Naive B cell (primary cell): ENCODE data around the gene RAB7A. TPM values are rescaled to one million over a fixed set of nuclear protein-coding genes. Genes with fewer than 3 reads are reported as not detected.
"Not testable (repeated sequence)": the region's sequence is repeated elsewhere in the genome, so short reads cannot be mapped to it uniquely, and the experiment has no call there.

ENCODE experiments used
- ATAC-seq, 2 donors: fragments of 150-1000 bp; cut with Tn5 transposase; 2 replicates each; pipeline ENCODE4 v1.10.0; 2021; ENCODE audit warnings: low read depth in 2 of 2, mild to moderate bottlenecking in 2 of 2, moderate library complexity in 2 of 2
- DNase-seq: peaks from one replicate; pipeline ENCODE4 v3.0.0; 2022
- H3K27ac Mint-ChIP-seq, 6 donors: one replicate each; pipeline ENCODE4 v1.8.0; 2020 to 2022; ENCODE audit warnings: mild to moderate bottlenecking in 6 of 6, mixed read lengths in 6 of 6, moderate library complexity in 5 of 6, inconsistent platforms in 2 of 6
- H3K27me3 Mint-ChIP-seq, 3 donors: one replicate each; pipeline ENCODE4 v1.8.0; 2021 to 2022; ENCODE audit warnings: mixed read lengths in 3 of 3, mild to moderate bottlenecking in 1 of 3
- H3K36me3 Mint-ChIP-seq, 2 donors: one replicate each; pipeline ENCODE4 v1.8.0; 2020 to 2022; ENCODE audit warnings: mixed read lengths in 2 of 2, inconsistent platforms in 1 of 2, mild to moderate bottlenecking in 1 of 2
- H3K4me1 Mint-ChIP-seq, 3 donors: one replicate each; pipeline ENCODE4 v1.8.0; 2020 to 2022; ENCODE audit warnings: mixed read lengths in 3 of 3, inconsistent platforms in 1 of 3, mild to moderate bottlenecking in 1 of 3, moderate library complexity in 1 of 3
- H3K4me3 Mint-ChIP-seq, 8 donors: one replicate each; pipeline ENCODE4 v1.8.0; 2020 to 2022; ENCODE audit warnings: mild to moderate bottlenecking in 8 of 8, mixed read lengths in 8 of 8, moderate library complexity in 8 of 8, inconsistent platforms in 2 of 8
- H3K9me3 Mint-ChIP-seq, 7 donors: one replicate each; pipeline ENCODE4 v1.8.0; 2020 to 2022; ENCODE audit warnings: mixed read lengths in 7 of 7, mild to moderate bottlenecking in 5 of 7, inconsistent platforms in 2 of 7, moderate library complexity in 1 of 7
- polyA plus RNA-seq, 6 donors: library from polyadenylated mRNA; unstranded; fragments of 300-500 nt; fragmentation: Illumina TruSeq; gene quantifications; one replicate each; pipeline ENCODE4 v1.2.3, GENCODE V29; 2021; ENCODE audit warnings: low read depth in 6 of 6

RAB7A gene
- polyA plus RNA-seq, 6 donors from 2014 or later: 165 to 252 (median 189) TPM

- ATAC-seq (no peak), DNase-seq (no peak)
- no peaks in the 10 kb centered on the region for H3K27me3 Mint-ChIP-seq
- H3K9me3 Mint-ChIP-seq: peaks cover 0 to 17% (median 4%) of the 10 kb centered on the region in 7 donors
- no peak overlapping the region for H3K4me3 Mint-ChIP-seq
- H3K27ac Mint-ChIP-seq: peak overlapping the region in 1 of 6 donors; percentile 63
- peaks cover 27 to 47% (median 40%) of the 10 kb centered on the region in 3 donors for H3K4me1 Mint-ChIP-seq
- H3K36me3 Mint-ChIP-seq: peaks cover 10 to 18% of the 10 kb centered on the region in 2 donors
These were observed 19.8 kb downstream of the RAB7A start for GRCh38 chr3:128745742-128746141.

- no peaks in the 10 kb centered on the region for H3K27me3 Mint-ChIP-seq
- H3K36me3 Mint-ChIP-seq: peaks cover 4 to 14% of the 10 kb centered on the region in 2 donors
- DNase-seq (no peak), ATAC-seq (no peak)
- H3K4me3 Mint-ChIP-seq: no peak overlapping the region
- no peak overlapping the region for H3K27ac Mint-ChIP-seq
- H3K4me1 Mint-ChIP-seq: peaks cover 29 to 53% (median 40%) of the 10 kb centered on the region in 3 donors
- peaks cover 0 to 17% (median 4%) of the 10 kb centered on the region in 7 donors for H3K9me3 Mint-ChIP-seq
These were observed 20.9 kb downstream of the RAB7A start for GRCh38 chr3:128746881-128747280.

GRCh38 chr3:128748557-128748956, 22.6 kb downstream of the RAB7A start:
- ATAC-seq: no peak
- H3K9me3 Mint-ChIP-seq: peaks cover 0 to 10% (median 2%) of the 10 kb centered on the region in 7 donors
- DNase-seq: no peak
- peaks cover 37 to 65% (median 48%) of the 10 kb centered on the region in 3 donors for H3K4me1 Mint-ChIP-seq
- H3K4me3 Mint-ChIP-seq: peak overlapping the region in 1 of 8 donors; percentile 11
- peak overlapping the region in 2 of 6 donors; percentile 36 to 63 for H3K27ac Mint-ChIP-seq
- no peaks in the 10 kb centered on the region for H3K27me3 Mint-ChIP-seq
- H3K36me3 Mint-ChIP-seq: peaks cover 0 to 5% of the 10 kb centered on the region in 2 donors

GRCh38 chr3:128749035-128749434, 23.1 kb downstream of the RAB7A start:
- ATAC-seq (no peak), DNase-seq (no peak)
- Mint-ChIP-seq H3K27ac (peak overlapping the region in 2 of 6 donors; percentile 22 to 38), H3K27me3 (no peaks in the 10 kb centered on the region), H3K9me3 (peaks cover 0 to 7% (median under 1%) of the 10 kb centered on the region in 7 donors), H3K4me3 (peak overlapping the region in 1 of 8 donors; percentile 1), H3K36me3 (peaks cover 0 to 5% of the 10 kb centered on the region in 2 donors), H3K4me1 (peaks cover 39 to 70% (median 51%) of the 10 kb centered on the region in 3 donors)

- not testable (repeated sequence) for H3K27me3 Mint-ChIP-seq, DNase-seq, ATAC-seq, H3K36me3 Mint-ChIP-seq, H3K9me3 Mint-ChIP-seq
- Mint-ChIP-seq H3K27ac (peak overlapping the region in 3 of 6 donors; percentile 22 to 63 (median 38)), H3K4me1 (peaks cover 44 to 75% (median 56%) of the 10 kb centered on the region in 3 donors), H3K4me3 (peak overlapping the region in 2 of 8 donors; percentile 1 to 7)
These were observed 23.6 kb downstream of the RAB7A start for GRCh38 chr3:128749561-128749960.

- Mint-ChIP-seq H3K4me1 (peaks cover 51 to 72% (median 66%) of the 10 kb centered on the region in 3 donors), H3K36me3 (peaks cover 0 to 8% of the 10 kb centered on the region in 2 donors), H3K27me3 (no peaks in the 10 kb centered on the region), H3K27ac (peak overlapping the region in 1 of 6 donors; percentile 74), H3K9me3 (peaks cover 0 to 7% (median 2%) of the 10 kb centered on the region in 7 donors), H3K4me3 (peak overlapping the region in 2 of 8 donors; percentile 11 to 37)
- no peak for DNase-seq
- no peak for ATAC-seq
These were observed 27.7 kb downstream of the RAB7A start for GRCh38 chr3:128753715-128754114.

- peak overlapping the region in 2 of 6 donors; percentile 34 to 61 for H3K27ac Mint-ChIP-seq
- H3K9me3 Mint-ChIP-seq: peaks cover 0 to 2% (median 0%) of the 10 kb centered on the region in 7 donors
- DNase-seq (no peak), ATAC-seq (no peak)
- H3K27me3 Mint-ChIP-seq: no peaks in the 10 kb centered on the region
- H3K4me3 Mint-ChIP-seq: peak overlapping the region in 2 of 8 donors; percentile 42 to 43
- peaks cover 30 to 48% (median 39%) of the 10 kb centered on the region in 3 donors for H3K4me1 Mint-ChIP-seq
- peaks cover 7 to 12% of the 10 kb centered on the region in 2 donors for H3K36me3 Mint-ChIP-seq
These were observed 34.1 kb downstream of the RAB7A start for GRCh38 chr3:128760042-128760441.

GRCh38 chr3:128760881-128761280, 34.9 kb downstream of the RAB7A start:
- H3K9me3 Mint-ChIP-seq: peaks cover 0 to 2% (median 0%) of the 10 kb centered on the region in 7 donors
- no peak overlapping the region for H3K4me3 Mint-ChIP-seq
- peak overlapping the region in 1 of 6 donors; percentile 34 for H3K27ac Mint-ChIP-seq
- H3K4me1 Mint-ChIP-seq: peaks cover 31 to 51% (median 41%) of the 10 kb centered on the region in 3 donors
- H3K27me3 Mint-ChIP-seq: no peaks in the 10 kb centered on the region
- peaks cover 12 to 13% of the 10 kb centered on the region in 2 donors for H3K36me3 Mint-ChIP-seq
- DNase-seq (no peak), ATAC-seq (no peak)

- Mint-ChIP-seq H3K27ac (peak overlapping the region in 1 of 6 donors; percentile 41), H3K9me3 (peaks cover 0 to 2% (median 0%) of the 10 kb centered on the region in 7 donors), H3K4me3 (no peak overlapping the region), H3K36me3 (peaks cover 12 to 13% of the 10 kb centered on the region in 2 donors), H3K4me1 (peaks cover 36 to 54% (median 46%) of the 10 kb centered on the region in 3 donors), H3K27me3 (no peaks in the 10 kb centered on the region)
- DNase-seq (no peak), ATAC-seq (no peak)
These were observed 35.4 kb downstream of the RAB7A start for GRCh38 chr3:128761392-128761791.

GRCh38 chr3:128763967-128764366, 38.0 kb downstream of the RAB7A start:
- Mint-ChIP-seq H3K27me3 (no peaks in the 10 kb centered on the region), H3K27ac (peak overlapping the region in 3 of 6 donors; percentile 25 to 59 (median 39)), H3K4me1 (peaks cover 47 to 69% (median 58%) of the 10 kb centered on the region in 3 donors), H3K9me3 (no peaks in the 10 kb centered on the region), H3K4me3 (no peak overlapping the region), H3K36me3 (peaks cover 12 to 13% of the 10 kb centered on the region in 2 donors)
- no peak for ATAC-seq
- no peak for DNase-seq

- H3K4me3 Mint-ChIP-seq: peak overlapping the region in 1 of 8 donors; percentile 27
- no peaks in the 10 kb centered on the region for H3K27me3 Mint-ChIP-seq
- peaks cover 46 to 69% (median 58%) of the 10 kb centered on the region in 3 donors for H3K4me1 Mint-ChIP-seq
- no peaks in the 10 kb centered on the region for H3K9me3 Mint-ChIP-seq
- ATAC-seq (no peak), DNase-seq (no peak)
- H3K36me3 Mint-ChIP-seq: peaks cover 12 to 13% of the 10 kb centered on the region in 2 donors
- peak overlapping the region in 2 of 6 donors; percentile 36 to 59 for H3K27ac Mint-ChIP-seq
These were observed 38.9 kb downstream of the RAB7A start for GRCh38 chr3:128764863-128765262.

- Mint-ChIP-seq H3K4me3 (peak overlapping the region in 7 of 8 donors; percentile 2 to 80 (median 26)), H3K27ac (peak overlapping the region; percentile 0 to 96 (median 58)), H3K36me3 (peaks cover 12 to 13% of the 10 kb centered on the region in 2 donors), H3K9me3 (peaks cover 0 to under 1% (median 0%) of the 10 kb centered on the region in 7 donors), H3K4me1 (peaks cover 49 to 69% (median 61%) of the 10 kb centered on the region in 3 donors), H3K27me3 (no peaks in the 10 kb centered on the region)
- DNase-seq (no peak), ATAC-seq (no peak)
These were observed 41.2 kb downstream of the RAB7A start for GRCh38 chr3:128767094-128767750.

- peaks cover 0 to 4% (median 0%) of the 10 kb centered on the region in 7 donors for H3K9me3 Mint-ChIP-seq
- no peak overlapping the region for H3K4me3 Mint-ChIP-seq
- H3K27ac Mint-ChIP-seq: peak overlapping the region in 3 of 6 donors; percentile 5 to 70 (median 32)
- peaks cover 12 to 18% of the 10 kb centered on the region in 2 donors for H3K36me3 Mint-ChIP-seq
- DNase-seq (no peak), ATAC-seq (no peak)
- H3K27me3 Mint-ChIP-seq: no peaks in the 10 kb centered on the region
- peaks cover 45 to 67% (median 61%) of the 10 kb centered on the region in 3 donors for H3K4me1 Mint-ChIP-seq
These were observed 42.5 kb downstream of the RAB7A start for GRCh38 chr3:128768471-128768870.
